K562 (cell line): ENCODE results near the gene ANK2. TPM values are rescaled to one million over a fixed set of nuclear protein-coding genes. Genes with fewer than 3 reads are reported as not detected.

ENCODE experiments used
- ATAC-seq: fragments of 200-7000 bp; cut with Tn5 transposase; 3 replicates; pipeline ENCODE4 v1.9.1; 2020; ENCODE audit warnings: moderate library complexity
- BruUV-seq: library from RNA; stranded (reverse); fragments of 400-500 nt; replicated peaks from 2 replicates; lab custom pipeline; 2021; lab: Mats Ljungman, UMichigan
- CTCF ChIA-PET: fragments of 300-600 bp; formaldehyde crosslinking; extraction: SDS; loops from one replicate; lab custom pipeline; 2021; ENCODE audit warnings: low intra/inter-chr PET ratio; lab: Yijun Ruan, JAX
- POLR2A ChIA-PET: fragments of 300-600, 350-650 bp; sonication (Branson Sonifier 250); formaldehyde crosslinking; extraction: SDS; loops from one replicate; lab custom pipeline; 2021; ENCODE audit warnings: antibody characterized with exemption, inconsistent platforms; lab: Yijun Ruan, JAX
- DNase-seq, 4 experiments: peaks; one replicate each; pipeline versions ENCODE4 v3.0.0 to v3.0.0-alpha.2; 2011 to 2018; ENCODE audit warnings: low spot score in 3 of 4, mixed read lengths in 3 of 4; ENCODE audit errors: extremely low read depth in 1 of 4
- FAIRE-seq: peaks from 2 replicates; lab custom pipeline; 2011; peaks lifted over from hg19 to GRCh38; lab: Jason Lieb, UNC
- H2AFZ ChIP-seq: 2 replicates; pipeline ENCODE4 v1.6.0; 2011; ENCODE audit warnings: low read depth, low read length, control low read depth, inconsistent platforms
- H3K27ac ChIP-seq: fragments of 200-600 bp; 3 replicates; pipeline ENCODE4 v1.8.0; 2011; ENCODE audit warnings: low read depth, mild to moderate bottlenecking, control low read depth, inconsistent platforms, low read length, moderate library complexity, mixed read lengths; ENCODE audit errors: extremely low read depth
- H3K27me3 ChIP-seq, 2 experiments: fragments of 300-600 bp in 1 of 2; 2 replicates in 1 of 2; 3 replicates in 1 of 2; pipeline versions ENCODE4 v1.6.0 to v1.8.0; 2011; ENCODE audit warnings: inconsistent platforms in 2 of 2, low read length in 2 of 2, mild to moderate bottlenecking in 1 of 2, mixed read lengths in 1 of 2, moderate library complexity in 1 of 2; ENCODE audit not compliant: control insufficient read depth in 2 of 2, insufficient read depth in 2 of 2
- H3K36me3 ChIP-seq: fragments of 300-600 bp; 3 replicates; pipeline ENCODE4 v1.8.0; 2011; ENCODE audit warnings: mild to moderate bottlenecking, low read length, inconsistent platforms; ENCODE audit not compliant: control insufficient read depth, insufficient read depth
- H3K4me1 ChIP-seq, 2 experiments: fragments of 200-600 bp in 1 of 2; replicated peaks in 1 of 2; 2 replicates in 1 of 2; 3 replicates in 1 of 2; pipeline versions ENCODE4 v1.5.1 to v1.8.0; 2011; ENCODE audit warnings: inconsistent platforms in 2 of 2, low read length in 2 of 2, mild to moderate bottlenecking in 1 of 2, mixed read lengths in 1 of 2, moderate library complexity in 1 of 2; ENCODE audit not compliant: control insufficient read depth in 2 of 2, insufficient read depth in 2 of 2
- H3K4me2 ChIP-seq: 2 replicates; pipeline ENCODE4 v1.6.1; 2011; ENCODE audit warnings: low read length, control low read depth, inconsistent platforms, mixed read lengths; ENCODE audit not compliant: insufficient read depth
- H3K4me3 ChIP-seq: fragments of 200-600 bp; sonication (generic), shearing (Covaris generic); 2 replicates; pipeline ENCODE4 v1.5.1; 2016; ENCODE audit warnings: control low read depth, inconsistent platforms
- H3K79me2 ChIP-seq: fragments of 200-600 bp; 3 replicates; pipeline ENCODE4 v1.8.0; 2011; ENCODE audit warnings: low read length, inconsistent platforms; ENCODE audit not compliant: control insufficient read depth, insufficient read depth
- H3K9ac ChIP-seq, 2 experiments: 2 replicates each; pipeline versions ENCODE4 v1.6.0 to v1.6.1; 2011; ENCODE audit warnings: low read depth in 2 of 2, low read length in 2 of 2, control low read depth in 1 of 2, inconsistent platforms in 1 of 2, mild to moderate bottlenecking in 1 of 2, mixed read lengths in 1 of 2; ENCODE audit not compliant: insufficient read depth in 1 of 2
- H3K9me1 ChIP-seq: one replicate; pipeline ENCODE4 v1.6.0; 2011; ENCODE audit warnings: inconsistent platforms, mild to moderate bottlenecking, low read length, moderate library complexity; ENCODE audit not compliant: control insufficient read depth, insufficient read depth
- H3K9me3 ChIP-seq: replicated peaks from 2 replicates; pipeline ENCODE4 v1.5.1; 2011; ENCODE audit warnings: low read depth, low read length, inconsistent platforms; ENCODE audit not compliant: control insufficient read depth, insufficient read depth
- H4K20me1 ChIP-seq: replicated peaks from 2 replicates; pipeline ENCODE4 v1.6.1; 2011; ENCODE audit warnings: low read length, inconsistent platforms, mixed read lengths; ENCODE audit not compliant: control insufficient read depth, insufficient read depth
- CHD2 ChIP-seq: IDR thresholded peaks from 2 replicates; pipeline ENCODE4 v1.6.1; 2011; ENCODE audit warnings: low read depth, low read length
- ESRRA ChIP-seq: fragments of 450-650 bp; IDR thresholded peaks from 2 replicates; pipeline ENCODE4 v1.6.1; 2014; ENCODE audit warnings: low read depth, mild to moderate bottlenecking, moderate library complexity, borderline replicate concordance
- MAFK ChIP-seq: IDR thresholded peaks from 2 replicates; pipeline ENCODE4 v1.6.1; 2011; ENCODE audit warnings: low read length, improper control_type of control experiment
- ZNF280B ChIP-seq: fragments of 250-450 bp; sonication (Bioruptor Pico); IDR thresholded peaks from 2 replicates; pipeline ENCODE4 v1.5.1; 2021; ENCODE audit warnings: mild to moderate bottlenecking
- WGBS: fragments of 100-300 bp; shearing (Covaris generic); methylation state at CpG from one replicate; pipeline ENCODE4 v1.1.6; 2016; ENCODE audit warnings: low coverage, mixed read lengths; ENCODE audit not compliant: insufficient coverage; ENCODE audit errors: missing lambda C conversion rate; 5-methylcytosine and 5-hydroxymethylcytosine counted together
- in situ Hi-C: fragments of 300-500 bp; cut with MboI; formaldehyde crosslinking; loops from 4 replicates; pipeline ENCODE4 v1.15.0; 2018; ENCODE audit warnings: inconsistent platforms, mixed read lengths
- intact Hi-C: fragments of 100-400 bp; cut with micrococcal nuclease; formaldehyde crosslinking; loops from 2 replicates; pipeline ENCODE4 v1.14.2; 2022
- polyA plus RNA-seq, 8 experiments: library from polyadenylated mRNA; depleted of rRNA in 4 of 8; stranded (reverse) in 5 of 8; unstranded in 3 of 8; fragments of >200 nt; fragmentation: Nextera tagmentation in 2 of 8; fragmentation: Illumina TruSeq in 1 of 8; extraction: Ambion mirVana in 2 of 8; extraction: Trizol in 1 of 8; gene quantifications; 2 replicates each; pipeline versions ENCODE4 v1.2.1 to v1.2.3, GENCODE V29; 2011 to 2014; ENCODE audit warnings: inconsistent platforms in 1 of 8, missing spikeins in 1 of 8
- total RNA-seq, 7 experiments: library from RNA; depleted of rRNA in 6 of 7; stranded (reverse); fragments of >200 nt in 6 of 7; fragmentation: Illumina TruSeq in 2 of 7; extraction: Trizol in 2 of 7; gene quantifications; 2 replicates each; pipeline versions ENCODE4 v1.2.1 to v1.2.3, GENCODE V29; 2011 to 2021; ENCODE audit warnings: low replicate concordance in 1 of 7
- TF ChIP-seq, protein P1 (sequence below): fragments of 250-450 bp; sonication (Bioruptor Pico); IDR thresholded peaks from 2 replicates; pipeline ENCODE4 v1.8.0; 2022; ENCODE audit warnings: inconsistent platforms, mild to moderate bottlenecking, moderate library complexity, borderline replicate concordance
- TF ChIP-seq, protein P2 (sequence below): fragments of 450-650 bp; conservative IDR thresholded peaks from 2 replicates; pipeline ENCODE4 v1.6.1; 2016; ENCODE audit warnings: missing genetic modification characterization, low read depth, mild to moderate bottlenecking, missing compliant biosample characterization, moderate library complexity
- TF ChIP-seq, protein P3 (sequence below): fragments of 200-600 bp; sonication (generic); IDR thresholded peaks from one replicate; pipeline ENCODE4 v1.6.1; 2012; ENCODE audit warnings: mild to moderate bottlenecking, low read depth, low read length, inconsistent platforms

ANK2 gene
- total and polyA plus RNA-seq, 9 of the 15 experiments (the other 6 are each of a cell fraction or from before 2014, with no cell fraction given): 0.07 to 0.24 TPM; not detected in 7

GRCh38 chr4:113356453-113356852, 307.0 kb downstream of the ANK2 start:
- H3K27ac ChIP-seq: no peak overlapping the region
- no peaks in the 10 kb centered on the region for H3K4me1 ChIP-seq
- ChIA-PET POLR2A (no interaction called here), CTCF (no interaction called here)
- no peaks in the 10 kb centered on the region for H4K20me1 ChIP-seq
- no peak overlapping the region for H3K4me2 ChIP-seq
- H3K4me3 ChIP-seq: no peak overlapping the region
- intact Hi-C loops (no loop called here), in situ Hi-C loops (no loop called here)
- no peak overlapping the region for H3K9ac ChIP-seq
- FAIRE-seq (no peak), ATAC-seq (no peak), DNase-seq (no peak)
- H3K9me3 ChIP-seq: no peaks in the 10 kb centered on the region
- H3K36me3 ChIP-seq: no peaks in the 10 kb centered on the region
- no peaks in the 10 kb centered on the region for H3K79me2 ChIP-seq
- no peak overlapping the region for H2AFZ ChIP-seq
- WGBS: 0% methylated on average over 3 of the region's 3 CpGs
- H3K9me1 ChIP-seq: no peaks in the 10 kb centered on the region
- no peaks in the 10 kb centered on the region for H3K27me3 ChIP-seq
- BruUV-seq: no TSS peak
- TF ChIP-seq, protein P1, sequence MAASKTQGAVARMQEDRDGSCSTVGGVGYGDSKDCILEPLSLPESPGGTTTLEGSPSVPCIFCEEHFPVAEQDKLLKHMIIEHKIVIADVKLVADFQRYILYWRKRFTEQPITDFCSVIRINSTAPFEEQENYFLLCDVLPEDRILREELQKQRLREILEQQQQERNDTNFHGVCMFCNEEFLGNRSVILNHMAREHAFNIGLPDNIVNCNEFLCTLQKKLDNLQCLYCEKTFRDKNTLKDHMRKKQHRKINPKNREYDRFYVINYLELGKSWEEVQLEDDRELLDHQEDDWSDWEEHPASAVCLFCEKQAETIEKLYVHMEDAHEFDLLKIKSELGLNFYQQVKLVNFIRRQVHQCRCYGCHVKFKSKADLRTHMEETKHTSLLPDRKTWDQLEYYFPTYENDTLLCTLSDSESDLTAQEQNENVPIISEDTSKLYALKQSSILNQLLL (CRISPR knock-in tag): no peak
- TF ChIP-seq, protein P2, sequence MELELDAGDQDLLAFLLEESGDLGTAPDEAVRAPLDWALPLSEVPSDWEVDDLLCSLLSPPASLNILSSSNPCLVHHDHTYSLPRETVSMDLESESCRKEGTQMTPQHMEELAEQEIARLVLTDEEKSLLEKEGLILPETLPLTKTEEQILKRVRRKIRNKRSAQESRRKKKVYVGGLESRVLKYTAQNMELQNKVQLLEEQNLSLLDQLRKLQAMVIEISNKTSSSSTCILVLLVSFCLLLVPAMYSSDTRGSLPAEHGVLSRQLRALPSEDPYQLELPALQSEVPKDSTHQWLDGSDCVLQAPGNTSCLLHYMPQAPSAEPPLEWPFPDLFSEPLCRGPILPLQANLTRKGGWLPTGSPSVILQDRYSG (tag): no peak
- peak; percentile 88 for TF ChIP-seq MAFK
- TF ChIP-seq, protein P3, sequence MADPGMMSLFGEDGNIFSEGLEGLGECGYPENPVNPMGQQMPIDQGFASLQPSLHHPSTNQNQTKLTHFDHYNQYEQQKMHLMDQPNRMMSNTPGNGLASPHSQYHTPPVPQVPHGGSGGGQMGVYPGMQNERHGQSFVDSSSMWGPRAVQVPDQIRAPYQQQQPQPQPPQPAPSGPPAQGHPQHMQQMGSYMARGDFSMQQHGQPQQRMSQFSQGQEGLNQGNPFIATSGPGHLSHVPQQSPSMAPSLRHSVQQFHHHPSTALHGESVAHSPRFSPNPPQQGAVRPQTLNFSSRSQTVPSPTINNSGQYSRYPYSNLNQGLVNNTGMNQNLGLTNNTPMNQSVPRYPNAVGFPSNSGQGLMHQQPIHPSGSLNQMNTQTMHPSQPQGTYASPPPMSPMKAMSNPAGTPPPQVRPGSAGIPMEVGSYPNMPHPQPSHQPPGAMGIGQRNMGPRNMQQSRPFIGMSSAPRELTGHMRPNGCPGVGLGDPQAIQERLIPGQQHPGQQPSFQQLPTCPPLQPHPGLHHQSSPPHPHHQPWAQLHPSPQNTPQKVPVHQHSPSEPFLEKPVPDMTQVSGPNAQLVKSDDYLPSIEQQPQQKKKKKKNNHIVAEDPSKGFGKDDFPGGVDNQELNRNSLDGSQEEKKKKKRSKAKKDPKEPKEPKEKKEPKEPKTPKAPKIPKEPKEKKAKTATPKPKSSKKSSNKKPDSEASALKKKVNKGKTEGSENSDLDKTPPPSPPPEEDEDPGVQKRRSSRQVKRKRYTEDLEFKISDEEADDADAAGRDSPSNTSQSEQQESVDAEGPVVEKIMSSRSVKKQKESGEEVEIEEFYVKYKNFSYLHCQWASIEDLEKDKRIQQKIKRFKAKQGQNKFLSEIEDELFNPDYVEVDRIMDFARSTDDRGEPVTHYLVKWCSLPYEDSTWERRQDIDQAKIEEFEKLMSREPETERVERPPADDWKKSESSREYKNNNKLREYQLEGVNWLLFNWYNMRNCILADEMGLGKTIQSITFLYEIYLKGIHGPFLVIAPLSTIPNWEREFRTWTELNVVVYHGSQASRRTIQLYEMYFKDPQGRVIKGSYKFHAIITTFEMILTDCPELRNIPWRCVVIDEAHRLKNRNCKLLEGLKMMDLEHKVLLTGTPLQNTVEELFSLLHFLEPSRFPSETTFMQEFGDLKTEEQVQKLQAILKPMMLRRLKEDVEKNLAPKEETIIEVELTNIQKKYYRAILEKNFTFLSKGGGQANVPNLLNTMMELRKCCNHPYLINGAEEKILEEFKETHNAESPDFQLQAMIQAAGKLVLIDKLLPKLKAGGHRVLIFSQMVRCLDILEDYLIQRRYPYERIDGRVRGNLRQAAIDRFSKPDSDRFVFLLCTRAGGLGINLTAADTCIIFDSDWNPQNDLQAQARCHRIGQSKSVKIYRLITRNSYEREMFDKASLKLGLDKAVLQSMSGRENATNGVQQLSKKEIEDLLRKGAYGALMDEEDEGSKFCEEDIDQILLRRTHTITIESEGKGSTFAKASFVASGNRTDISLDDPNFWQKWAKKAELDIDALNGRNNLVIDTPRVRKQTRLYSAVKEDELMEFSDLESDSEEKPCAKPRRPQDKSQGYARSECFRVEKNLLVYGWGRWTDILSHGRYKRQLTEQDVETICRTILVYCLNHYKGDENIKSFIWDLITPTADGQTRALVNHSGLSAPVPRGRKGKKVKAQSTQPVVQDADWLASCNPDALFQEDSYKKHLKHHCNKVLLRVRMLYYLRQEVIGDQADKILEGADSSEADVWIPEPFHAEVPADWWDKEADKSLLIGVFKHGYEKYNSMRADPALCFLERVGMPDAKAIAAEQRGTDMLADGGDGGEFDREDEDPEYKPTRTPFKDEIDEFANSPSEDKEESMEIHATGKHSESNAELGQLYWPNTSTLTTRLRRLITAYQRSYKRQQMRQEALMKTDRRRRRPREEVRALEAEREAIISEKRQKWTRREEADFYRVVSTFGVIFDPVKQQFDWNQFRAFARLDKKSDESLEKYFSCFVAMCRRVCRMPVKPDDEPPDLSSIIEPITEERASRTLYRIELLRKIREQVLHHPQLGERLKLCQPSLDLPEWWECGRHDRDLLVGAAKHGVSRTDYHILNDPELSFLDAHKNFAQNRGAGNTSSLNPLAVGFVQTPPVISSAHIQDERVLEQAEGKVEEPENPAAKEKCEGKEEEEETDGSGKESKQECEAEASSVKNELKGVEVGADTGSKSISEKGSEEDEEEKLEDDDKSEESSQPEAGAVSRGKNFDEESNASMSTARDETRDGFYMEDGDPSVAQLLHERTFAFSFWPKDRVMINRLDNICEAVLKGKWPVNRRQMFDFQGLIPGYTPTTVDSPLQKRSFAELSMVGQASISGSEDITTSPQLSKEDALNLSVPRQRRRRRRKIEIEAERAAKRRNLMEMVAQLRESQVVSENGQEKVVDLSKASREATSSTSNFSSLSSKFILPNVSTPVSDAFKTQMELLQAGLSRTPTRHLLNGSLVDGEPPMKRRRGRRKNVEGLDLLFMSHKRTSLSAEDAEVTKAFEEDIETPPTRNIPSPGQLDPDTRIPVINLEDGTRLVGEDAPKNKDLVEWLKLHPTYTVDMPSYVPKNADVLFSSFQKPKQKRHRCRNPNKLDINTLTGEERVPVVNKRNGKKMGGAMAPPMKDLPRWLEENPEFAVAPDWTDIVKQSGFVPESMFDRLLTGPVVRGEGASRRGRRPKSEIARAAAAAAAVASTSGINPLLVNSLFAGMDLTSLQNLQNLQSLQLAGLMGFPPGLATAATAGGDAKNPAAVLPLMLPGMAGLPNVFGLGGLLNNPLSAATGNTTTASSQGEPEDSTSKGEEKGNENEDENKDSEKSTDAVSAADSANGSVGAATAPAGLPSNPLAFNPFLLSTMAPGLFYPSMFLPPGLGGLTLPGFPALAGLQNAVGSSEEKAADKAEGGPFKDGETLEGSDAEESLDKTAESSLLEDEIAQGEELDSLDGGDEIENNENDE: no peak
- no peak for TF ChIP-seq CHD2
- TF ChIP-seq ESRRA: no peak
- TF ChIP-seq ZNF280B (CRISPR knock-in tag): no peak
